ENCODE results near the gene NPC2.

Gene NPC2

DNA sequence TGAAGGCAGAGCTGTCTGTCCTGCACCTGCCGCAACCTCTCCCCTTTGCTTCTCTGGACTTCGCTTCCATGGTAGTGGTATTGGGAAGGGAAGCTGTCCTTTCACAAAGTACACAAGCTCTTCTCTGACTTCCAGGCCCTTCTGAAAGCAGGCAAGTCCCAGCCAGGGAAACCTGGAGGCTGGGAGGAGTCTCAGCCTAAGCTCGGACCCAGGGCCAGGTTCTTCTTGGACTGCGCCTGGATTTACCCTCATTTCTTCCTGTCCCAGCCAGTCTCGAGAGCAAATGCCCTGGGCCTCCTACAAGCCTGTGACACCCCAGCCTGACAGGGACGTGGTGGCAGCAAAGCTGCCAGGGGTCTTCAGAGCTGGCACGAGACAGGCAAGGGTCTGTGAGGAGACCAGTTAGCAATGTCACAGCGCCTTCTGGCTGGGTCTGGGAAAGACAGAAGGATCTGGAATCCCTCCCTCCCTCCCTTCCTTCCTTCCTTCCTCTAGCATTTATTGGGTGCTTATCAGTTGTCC is 22.8 kb upstream of the NPC2 start:
- Histone ChIP-seq H3K18ac (ENCODE audit: low read depth in 1 of 2, low read length in 2 of 2) (no peak overlapping the region), H2BK12ac (ENCODE audit: low read length in 2 of 2) (peak overlapping the region in 1 of 2 experiments; percentile 3), H3K36me3 (ENCODE audit: control insufficient read depth in 1 of 2, insufficient read depth in 2 of 2, low read depth in 1 of 2, low read length in 2 of 2) (peaks cover 63 to 67% of the 10 kb centered on the region in 2 experiments), H3K27me3 (ENCODE audit: control insufficient read depth in 1 of 2, insufficient read depth in 1 of 2, low read length in 2 of 2) (no peaks in the 10 kb centered on the region), H3K4me3 (ENCODE audit: insufficient read depth in 1 of 2, low read depth in 1 of 2, low read length in 2 of 2) (no peak overlapping the region), H3K4me2 (ENCODE audit: low read length, poor library complexity, severe bottlenecking) (no peak overlapping the region), H4K91ac (ENCODE audit: low read length) (no peak overlapping the region), H2BK5ac (ENCODE audit: low read depth, low read length, poor library complexity, severe bottlenecking) (no peak overlapping the region), H3K4me1 (ENCODE audit: control insufficient read depth, insufficient read depth, low read depth, low read length) (peaks cover 29% of the 10 kb centered on the region), H2BK15ac (ENCODE audit: low read depth, poor library complexity, severe bottlenecking) (no peak overlapping the region), H3K9me3 (ENCODE audit: control insufficient read depth, low read length) (no peaks in the 10 kb centered on the region), H3K4ac (ENCODE audit: low read depth in 1 of 2, low read length in 2 of 2) (no peak overlapping the region), H2AK5ac (ENCODE audit: low read length, severe bottlenecking) (peak overlapping the region; percentile 15), H3K79me1 (replicated peaks; ENCODE audit: low read length, poor library complexity, severe bottlenecking) (peaks cover 22% of the 10 kb centered on the region), H2AFZ (ENCODE audit: low read depth, low read length) (no peak overlapping the region), H3K9ac (ENCODE audit: low read length) (no peak overlapping the region), H3K14ac (ENCODE audit: low read length in 2 of 2) (no peak overlapping the region), H4K8ac (ENCODE audit: low read length) (no peak overlapping the region), H3K23ac (ENCODE audit: low read length in 2 of 2) (no peak overlapping the region), H3K27ac (ENCODE audit: low read length, poor library complexity, severe bottlenecking) (no peak overlapping the region), H2BK120ac (ENCODE audit: low read depth, low read length) (no peak overlapping the region)
- WGBS: 91% methylated on average over 7 of the region's 8 CpGs
- no peak for DNase-seq

DNA sequence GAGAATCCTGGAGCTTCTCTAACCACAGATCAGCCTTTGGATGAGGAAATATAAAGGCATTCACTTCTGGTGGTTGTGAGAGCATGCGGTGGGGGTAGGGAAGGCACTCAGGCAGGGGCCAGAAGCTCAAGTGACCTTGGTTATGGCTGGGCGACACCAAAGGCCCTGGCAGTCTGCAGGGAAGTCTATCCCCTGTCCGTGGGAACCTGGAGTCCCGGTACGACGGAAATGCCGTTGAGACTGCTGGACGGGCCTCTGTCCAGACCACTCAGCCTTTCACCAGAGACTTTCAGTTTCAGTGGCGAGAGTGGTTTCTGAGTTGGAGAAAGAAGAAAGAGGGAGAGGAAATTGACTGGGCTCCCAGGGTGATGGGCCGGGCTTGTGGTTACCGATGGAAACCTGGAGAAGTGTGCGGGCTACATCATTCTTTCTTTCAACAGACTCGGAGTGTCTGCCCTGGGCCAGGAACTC is 21.4 kb upstream of the NPC2 start:
- Histone ChIP-seq H4K8ac (ENCODE audit: low read length) (peak overlapping the region; percentile 35), H2AFZ (ENCODE audit: low read depth, low read length) (no peak overlapping the region), H2BK5ac (ENCODE audit: low read depth, low read length, poor library complexity, severe bottlenecking) (peak overlapping the region; percentile 39), H3K9ac (ENCODE audit: low read length) (peak overlapping the region; percentile 76), H3K4ac (ENCODE audit: low read depth in 1 of 2, low read length in 2 of 2) (peak overlapping the region in 1 of 2 experiments; percentile 9), H3K4me2 (ENCODE audit: low read length, poor library complexity, severe bottlenecking) (no peak overlapping the region), H3K18ac (ENCODE audit: low read depth in 1 of 2, low read length in 2 of 2) (no peak overlapping the region), H2AK5ac (ENCODE audit: low read length, severe bottlenecking) (no peak overlapping the region), H3K27me3 (ENCODE audit: control insufficient read depth in 1 of 2, insufficient read depth in 1 of 2, low read length in 2 of 2) (no peaks in the 10 kb centered on the region), H3K23ac (ENCODE audit: low read length in 2 of 2) (no peak overlapping the region), H3K27ac (ENCODE audit: low read length, poor library complexity, severe bottlenecking) (peak overlapping the region; percentile 82), H3K4me1 (ENCODE audit: control insufficient read depth, insufficient read depth, low read depth, low read length) (peaks cover 40% of the 10 kb centered on the region), H4K91ac (ENCODE audit: low read length) (no peak overlapping the region), H2BK15ac (ENCODE audit: low read depth, poor library complexity, severe bottlenecking) (no peak overlapping the region), H3K36me3 (ENCODE audit: control insufficient read depth in 1 of 2, insufficient read depth in 2 of 2, low read depth in 1 of 2, low read length in 2 of 2) (peaks cover 54 to 73% of the 10 kb centered on the region in 2 experiments), H2BK120ac (ENCODE audit: low read depth, low read length) (no peak overlapping the region), H3K79me1 (replicated peaks; ENCODE audit: low read length, poor library complexity, severe bottlenecking) (peaks cover 22% of the 10 kb centered on the region), H3K4me3 (ENCODE audit: insufficient read depth in 1 of 2, low read depth in 1 of 2, low read length in 2 of 2) (peak overlapping the region in 1 of 2 experiments; percentile 65), H3K14ac (ENCODE audit: low read length in 2 of 2) (no peak overlapping the region), H2BK12ac (ENCODE audit: low read length in 2 of 2) (no peak overlapping the region), H3K9me3 (ENCODE audit: control insufficient read depth, low read length) (no peaks in the 10 kb centered on the region)
- peak; percentile 86 for DNase-seq
- 75% methylated on average over 13 of the region's 13 CpGs for WGBS

DNA sequence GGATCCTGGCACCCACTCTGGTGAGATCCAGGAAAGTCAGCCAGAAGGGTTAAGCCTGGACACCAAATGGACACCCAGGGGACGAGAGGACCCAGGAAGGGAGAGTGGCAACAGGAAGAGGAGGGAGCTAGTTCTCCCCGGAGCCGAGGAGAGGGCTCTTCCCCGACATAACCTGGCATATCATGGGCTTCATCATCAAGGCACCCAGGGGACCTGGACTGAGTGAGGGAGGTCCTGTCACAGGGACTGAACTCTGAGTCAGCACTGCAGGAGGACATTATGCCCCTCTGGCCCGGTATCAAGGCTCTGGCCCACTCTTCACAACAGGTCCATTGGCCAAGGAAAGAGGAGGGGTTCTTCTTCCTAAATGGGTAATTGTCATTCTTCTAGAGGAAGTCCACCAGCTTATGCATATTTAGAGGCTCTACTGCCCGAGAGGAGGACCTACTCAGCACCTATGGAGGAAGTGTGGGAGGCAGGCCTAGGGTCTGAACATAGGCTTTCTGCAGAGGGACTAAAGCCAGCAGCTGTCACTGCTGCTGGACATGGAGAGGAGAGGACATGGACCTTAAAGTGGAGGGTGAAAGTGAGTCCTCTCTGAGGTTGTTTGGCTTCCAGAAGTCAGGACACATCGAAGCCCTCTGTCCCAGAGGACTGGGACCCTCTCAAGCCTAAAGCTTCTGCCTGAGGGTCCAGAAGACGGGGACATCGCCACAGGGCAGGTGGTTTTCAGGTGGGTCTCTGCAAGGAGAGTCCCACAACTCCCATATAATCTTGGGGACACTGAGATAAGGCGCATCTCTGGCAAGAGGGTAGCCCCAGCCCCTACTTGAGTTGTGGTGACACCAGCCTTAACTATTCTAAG is 19.1 kb upstream of the NPC2 start:
- H3K27ac ChIP-seq (ENCODE audit: low read length, poor library complexity, severe bottlenecking): no peak overlapping the region
- H2BK12ac ChIP-seq (ENCODE audit: low read length in 2 of 2): no peak overlapping the region
- peak overlapping the region; percentile 53 for H3K9ac ChIP-seq (ENCODE audit: low read length)
- H2BK15ac ChIP-seq (ENCODE audit: low read depth, poor library complexity, severe bottlenecking): no peak overlapping the region
- no peak overlapping the region for H4K8ac ChIP-seq (ENCODE audit: low read length)
- no peak for DNase-seq
- H3K79me1 ChIP-seq (replicated peaks; ENCODE audit: low read length, poor library complexity, severe bottlenecking): peaks cover 28% of the 10 kb centered on the region
- H4K91ac ChIP-seq (ENCODE audit: low read length): no peak overlapping the region
- no peaks in the 10 kb centered on the region for H3K27me3 ChIP-seq (ENCODE audit: control insufficient read depth in 1 of 2, insufficient read depth in 1 of 2, low read length in 2 of 2)
- H2AK5ac ChIP-seq (ENCODE audit: low read length, severe bottlenecking): no peak overlapping the region
- no peak overlapping the region for H2BK5ac ChIP-seq (ENCODE audit: low read depth, low read length, poor library complexity, severe bottlenecking)
- H3K23ac ChIP-seq (ENCODE audit: low read length in 2 of 2): no peak overlapping the region
- H3K4me3 ChIP-seq (ENCODE audit: insufficient read depth in 1 of 2, low read depth in 1 of 2, low read length in 2 of 2): no peak overlapping the region
- H3K14ac ChIP-seq (ENCODE audit: low read length in 2 of 2): no peak overlapping the region
- no peaks in the 10 kb centered on the region for H3K9me3 ChIP-seq (ENCODE audit: control insufficient read depth, low read length)
- no peak overlapping the region for H2BK120ac ChIP-seq (ENCODE audit: low read depth, low read length)
- H3K4me2 ChIP-seq (ENCODE audit: low read length, poor library complexity, severe bottlenecking): no peak overlapping the region
- H3K4ac ChIP-seq (ENCODE audit: low read depth in 1 of 2, low read length in 2 of 2): no peak overlapping the region
- no peak overlapping the region for H3K18ac ChIP-seq (ENCODE audit: low read depth in 1 of 2, low read length in 2 of 2)
- 87% methylated on average over 10 of the region's 10 CpGs for WGBS
- peaks cover 59 to 82% of the 10 kb centered on the region in 2 experiments for H3K36me3 ChIP-seq (ENCODE audit: control insufficient read depth in 1 of 2, insufficient read depth in 2 of 2, low read depth in 1 of 2, low read length in 2 of 2)
- H2AFZ ChIP-seq (ENCODE audit: low read depth, low read length): no peak overlapping the region
- H3K4me1 ChIP-seq (ENCODE audit: control insufficient read depth, insufficient read depth, low read depth, low read length): peaks cover 40% of the 10 kb centered on the region

DNA sequence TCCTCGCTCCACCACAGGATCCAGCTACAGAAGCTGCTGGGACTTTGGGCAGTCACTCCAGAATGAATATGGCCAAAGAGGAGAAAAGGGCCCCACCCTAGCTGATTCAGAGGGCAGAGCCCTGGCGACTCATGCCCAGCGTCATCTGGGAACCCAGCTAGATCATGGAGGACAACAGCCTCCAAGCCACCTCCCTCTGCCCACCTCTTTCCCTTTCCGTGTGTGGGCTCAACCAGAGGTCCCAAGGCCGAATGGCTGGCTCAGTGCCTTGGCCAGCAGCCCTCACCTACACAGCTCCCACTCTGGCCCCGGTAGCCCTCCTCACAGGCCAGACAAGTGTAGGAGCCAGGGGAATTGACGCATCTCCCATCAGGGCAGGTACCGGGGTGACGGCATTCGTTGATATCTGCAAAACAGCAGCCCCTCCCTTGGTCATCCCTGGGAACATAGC is 17.9 kb upstream of the NPC2 start:
- H3K4me3 ChIP-seq (ENCODE audit: insufficient read depth in 1 of 2, low read depth in 1 of 2, low read length in 2 of 2): peak overlapping the region in 1 of 2 experiments; percentile 51
- H3K79me1 ChIP-seq (replicated peaks; ENCODE audit: low read length, poor library complexity, severe bottlenecking): peaks cover 36% of the 10 kb centered on the region
- H3K4ac ChIP-seq (ENCODE audit: low read depth in 1 of 2, low read length in 2 of 2): no peak overlapping the region
- peaks cover 60 to 82% of the 10 kb centered on the region in 2 experiments for H3K36me3 ChIP-seq (ENCODE audit: control insufficient read depth in 1 of 2, insufficient read depth in 2 of 2, low read depth in 1 of 2, low read length in 2 of 2)
- H3K4me2 ChIP-seq (ENCODE audit: low read length, poor library complexity, severe bottlenecking): no peak overlapping the region
- no peak overlapping the region for H2BK120ac ChIP-seq (ENCODE audit: low read depth, low read length)
- 82% methylated on average over 10 of the region's 10 CpGs for WGBS
- H3K23ac ChIP-seq (ENCODE audit: low read length in 2 of 2): no peak overlapping the region
- peak; percentile 60 for DNase-seq
- H2BK12ac ChIP-seq (ENCODE audit: low read length in 2 of 2): no peak overlapping the region
- no peak overlapping the region for H4K91ac ChIP-seq (ENCODE audit: low read length)
- H3K9me3 ChIP-seq (ENCODE audit: control insufficient read depth, low read length): no peaks in the 10 kb centered on the region
- H2BK15ac ChIP-seq (ENCODE audit: low read depth, poor library complexity, severe bottlenecking): no peak overlapping the region
- no peak overlapping the region for H4K8ac ChIP-seq (ENCODE audit: low read length)
- peak overlapping the region; percentile 53 for H3K9ac ChIP-seq (ENCODE audit: low read length)
- H3K27me3 ChIP-seq (ENCODE audit: control insufficient read depth in 1 of 2, insufficient read depth in 1 of 2, low read length in 2 of 2): no peaks in the 10 kb centered on the region
- H2AK5ac ChIP-seq (ENCODE audit: low read length, severe bottlenecking): peak overlapping the region; percentile 14
- H3K4me1 ChIP-seq (ENCODE audit: control insufficient read depth, insufficient read depth, low read depth, low read length): peaks cover 30% of the 10 kb centered on the region
- no peak overlapping the region for H2AFZ ChIP-seq (ENCODE audit: low read depth, low read length)
- H2BK5ac ChIP-seq (ENCODE audit: low read depth, low read length, poor library complexity, severe bottlenecking): no peak overlapping the region
- H3K27ac ChIP-seq (ENCODE audit: low read length, poor library complexity, severe bottlenecking): no peak overlapping the region
- peak overlapping the region in 1 of 2 experiments; percentile 44 for H3K14ac ChIP-seq (ENCODE audit: low read length in 2 of 2)
- no peak overlapping the region for H3K18ac ChIP-seq (ENCODE audit: low read depth in 1 of 2, low read length in 2 of 2)

Data from mesenchymal stem cell (in vitro differentiated cells and primary cell).